H1 (cell line): ENCODE data around the gene ABI1. TPM values are rescaled to one million over a fixed set of nuclear protein-coding genes. Genes with fewer than 3 reads are reported as not detected.

Experiments used
- CTCF ChIA-PET: fragments of 300-600 bp; sonication (Branson Sonifier 250); formaldehyde crosslinking; loops from one replicate; lab custom pipeline; 2021; ENCODE audit not compliant: partially characterized antibody; lab: Charles Lee
- POLR2A ChIA-PET: fragments of 300-600 bp; sonication (Branson Sonifier 250); formaldehyde crosslinking; loops from one replicate; lab custom pipeline; 2021; ENCODE audit warnings: inconsistent platforms; ENCODE audit not compliant: partially characterized antibody; lab: Charles Lee
- DNase-seq, 2 experiments: peaks; one replicate each; pipeline versions ENCODE4 v3.0.0 to v3.0.0-alpha.2; 2010 to 2022; ENCODE audit warnings: low spot score in 2 of 2, low read depth in 1 of 2, mixed read lengths in 1 of 2
- FAIRE-seq: peaks from 2 replicates; lab custom pipeline; 2011; peaks lifted over from hg19 to GRCh38; lab: Jason Lieb, UNC
- H2AFZ ChIP-seq: 2 replicates; pipeline ENCODE4 v1.8.1; 2012; ENCODE audit warnings: low read length, inconsistent platforms
- H2AK5ac ChIP-seq: 2 replicates; pipeline ENCODE4 v1.6.1; 2013; ENCODE audit warnings: low read depth, low read length
- H2BK120ac ChIP-seq: replicated peaks from 2 replicates; pipeline ENCODE3; 2013; ENCODE audit warnings: low read depth, low read length, inconsistent platforms
- H2BK12ac ChIP-seq: 2 replicates; pipeline ENCODE4 v1.6.1; 2013; ENCODE audit warnings: low read depth, low read length
- H2BK15ac ChIP-seq: 2 replicates; pipeline ENCODE4 v1.6.1; 2013; ENCODE audit warnings: low read length
- H2BK20ac ChIP-seq: 2 replicates; pipeline ENCODE4 v1.6.1; 2013; ENCODE audit warnings: low read length
- H2BK5ac ChIP-seq: 2 replicates; pipeline ENCODE4 v1.6.1; 2013; ENCODE audit warnings: low read depth, low read length
- H3K14ac ChIP-seq: 2 replicates; pipeline ENCODE4 v1.6.1; 2013; ENCODE audit warnings: inconsistent platforms; ENCODE audit not compliant: insufficient read length
- H3K18ac ChIP-seq: 2 replicates; pipeline ENCODE4 v1.6.1; 2013; ENCODE audit warnings: low read length; ENCODE audit errors: extremely low read depth
- H3K23ac ChIP-seq: 2 replicates; pipeline ENCODE4 v1.6.1; 2013; ENCODE audit warnings: inconsistent platforms; ENCODE audit not compliant: insufficient read length
- H3K23me2 ChIP-seq: 2 replicates; pipeline ENCODE4 v1.6.1; 2013; ENCODE audit warnings: low read depth, low read length
- H3K27ac ChIP-seq: 2 replicates; pipeline ENCODE4 v1.6.1; 2011; ENCODE audit warnings: low read depth, low read length, inconsistent platforms
- H3K27me3 ChIP-seq, 4 experiments: replicated peaks in 1 of 4; 1 replicate in 1 of 4; 2 replicates in 3 of 4; pipeline versions ENCODE4 v1.6.1 to v1.8.1; 2011 to 2013; ENCODE audit warnings: low read length in 3 of 4, mild to moderate bottlenecking in 3 of 4, inconsistent platforms in 2 of 4, mixed read lengths in 2 of 4, moderate library complexity in 1 of 4; ENCODE audit not compliant: control insufficient read depth in 3 of 4, insufficient read depth in 3 of 4; ENCODE audit errors: extremely low read depth in 1 of 4
- H3K36me3 ChIP-seq, 4 experiments: 2 replicates each; pipeline versions ENCODE4 v1.6.1 to v1.8.1; 2011 to 2013; ENCODE audit warnings: mild to moderate bottlenecking in 4 of 4, low read length in 3 of 4, moderate library complexity in 2 of 4, control low read depth in 1 of 4, inconsistent platforms in 1 of 4; ENCODE audit not compliant: insufficient read depth in 4 of 4, control insufficient read depth in 2 of 4
- H3K4ac ChIP-seq: replicated peaks from 2 replicates; pipeline ENCODE3; 2013; ENCODE audit warnings: low read length, low read depth, mixed read lengths, inconsistent platforms; ENCODE audit not compliant: insufficient read length
- H3K4me1 ChIP-seq, 4 experiments: replicated peaks in 1 of 4; 1 replicate in 1 of 4; 2 replicates in 3 of 4; pipeline versions ENCODE4 v1.6.1 to v1.8.1; 2011 to 2013; ENCODE audit warnings: low read length in 3 of 4, inconsistent platforms in 2 of 4, mixed read lengths in 1 of 4; ENCODE audit not compliant: insufficient read depth in 4 of 4, control insufficient read depth in 3 of 4
- H3K4me2 ChIP-seq, 2 experiments: 2 replicates each; pipeline versions ENCODE4 v1.6.1 to v1.8.1; 2011 to 2013; ENCODE audit warnings: low read depth in 2 of 2, low read length in 2 of 2, control low read depth in 1 of 2, inconsistent platforms in 1 of 2, mild to moderate bottlenecking in 1 of 2; ENCODE audit not compliant: insufficient read depth in 1 of 2
- H3K4me3 ChIP-seq, 4 experiments: fragments of 200-600, 300-600 bp in 1 of 4; sonication (generic), shearing (Covaris generic), sonication (Bioruptor Twin) in 1 of 4; 2 replicates each; pipeline versions ENCODE4 v1.5.1 to v1.8.1; 2011 to 2016; ENCODE audit warnings: low read length in 4 of 4, low read depth in 3 of 4, control low read depth in 2 of 4, inconsistent platforms in 2 of 4, mild to moderate bottlenecking in 2 of 4, mixed read lengths in 1 of 4, moderate library complexity in 1 of 4; ENCODE audit not compliant: insufficient read depth in 2 of 4; ENCODE audit errors: extremely low read depth in 1 of 4
- H3K56ac ChIP-seq: replicated peaks from 2 replicates; pipeline ENCODE3; 2013; ENCODE audit warnings: low read depth, mild to moderate bottlenecking, mixed read lengths, low read length, inconsistent platforms; ENCODE audit not compliant: insufficient read length
- H3K79me1 ChIP-seq: 2 replicates; pipeline ENCODE4 v1.6.1; 2013; ENCODE audit warnings: low read depth, low read length, control low read depth
- H3K79me2 ChIP-seq, 2 experiments: 2 replicates each; pipeline versions ENCODE4 v1.6.1 to v1.8.1; 2012 to 2013; ENCODE audit warnings: low read length in 2 of 2, mild to moderate bottlenecking in 2 of 2, inconsistent platforms in 1 of 2; ENCODE audit not compliant: insufficient read depth in 2 of 2, control insufficient read depth in 1 of 2
- H3K9ac ChIP-seq, 4 experiments: replicated peaks in 1 of 4; 1 replicate in 1 of 4; 2 replicates in 3 of 4; pipeline versions ENCODE4 v1.6.1 to v1.8.1; 2011 to 2013; ENCODE audit warnings: low read depth in 3 of 4, low read length in 3 of 4, control low read depth in 2 of 4, mild to moderate bottlenecking in 2 of 4, moderate library complexity in 2 of 4, inconsistent platforms in 1 of 4; ENCODE audit errors: extremely low read depth in 1 of 4
- H3K9me3 ChIP-seq, 2 experiments: 2 replicates each; pipeline versions ENCODE4 v1.6.1 to v1.8.1; 2012 to 2013; ENCODE audit warnings: mild to moderate bottlenecking in 2 of 2, moderate library complexity in 2 of 2, control low read depth in 1 of 2, inconsistent platforms in 1 of 2, low read depth in 1 of 2, low read length in 1 of 2, mixed read lengths in 1 of 2; ENCODE audit not compliant: insufficient read depth in 2 of 2
- H4K20me1 ChIP-seq, 2 experiments: replicated peaks in 1 of 2; 2 replicates each; pipeline versions ENCODE3 to v1.8.1; 2011 to 2013; ENCODE audit warnings: inconsistent platforms in 2 of 2, low read length in 2 of 2, mild to moderate bottlenecking in 1 of 2; ENCODE audit not compliant: insufficient read depth in 2 of 2, control insufficient read depth in 1 of 2
- H4K5ac ChIP-seq: 2 replicates; pipeline ENCODE4 v1.6.1; 2013; ENCODE audit warnings: low read length, low read depth, mixed read lengths, inconsistent platforms; ENCODE audit not compliant: insufficient read length
- H4K8ac ChIP-seq: 2 replicates; pipeline ENCODE4 v1.8.0; 2013; ENCODE audit warnings: mild to moderate bottlenecking, moderate library complexity, low read length, inconsistent platforms; ENCODE audit not compliant: insufficient read depth; ENCODE audit errors: extremely low read depth
- H4K91ac ChIP-seq: replicated peaks from 2 replicates; pipeline ENCODE3; 2013; ENCODE audit warnings: low read length, mixed read lengths, inconsistent platforms; ENCODE audit not compliant: insufficient read length
- BACH1 ChIP-seq: IDR thresholded peaks from 2 replicates; pipeline ENCODE4 v1.6.1; 2012; ENCODE audit warnings: low read length, improper control_type of control experiment
- CHD1 ChIP-seq: IDR thresholded peaks from 2 replicates; pipeline ENCODE4 v1.6.1; 2012; ENCODE audit warnings: low read depth, low read length, improper control_type of control experiment
- GABPA ChIP-seq: IDR thresholded peaks from 2 replicates; pipeline ENCODE4 v1.6.1; 2011; ENCODE audit warnings: mild to moderate bottlenecking, low read length, moderate library complexity, borderline replicate concordance; ENCODE audit not compliant: insufficient read depth
- KDM4A ChIP-seq: IDR thresholded peaks from one replicate; pipeline ENCODE4 v1.7.1; 2012; ENCODE audit warnings: low read depth, mild to moderate bottlenecking, moderate library complexity, low read length, inconsistent platforms; ENCODE audit not compliant: severe bottlenecking
- POLR2A ChIP-seq, 2 experiments: IDR thresholded peaks; 1 replicate in 1 of 2; 2 replicates in 1 of 2; pipeline ENCODE4 v1.6.1; 2011; ENCODE audit warnings: low read depth in 2 of 2, low read length in 2 of 2, mild to moderate bottlenecking in 2 of 2; ENCODE audit errors: control extremely low read depth in 1 of 2
- RFX5 ChIP-seq: IDR thresholded peaks from 2 replicates; pipeline ENCODE4 v1.6.1; 2011; ENCODE audit warnings: low read depth, low read length, improper control_type of control experiment, borderline replicate concordance
- TAF7 ChIP-seq: optimal IDR thresholded peaks from 2 replicates; pipeline ENCODE3; 2011; ENCODE audit warnings: low read depth, mild to moderate bottlenecking, inconsistent platforms, low read length, moderate library complexity, borderline replicate concordance
- WGBS, 2 experiments: shearing (Covaris generic) in 1 of 2; methylation state at CpG; one replicate each; pipeline versions ENCODE4 v1.1.6 to v1.1.7; 2013 to 2015; ENCODE audit warnings: low lambda C conversion rate in 2 of 2, mixed read lengths in 2 of 2, inconsistent platforms in 1 of 2, low coverage in 1 of 2, missing lambda C conversion rate in 1 of 2; ENCODE audit not compliant: insufficient replicate concordance in 2 of 2, insufficient coverage in 1 of 2, insufficient read length in 1 of 2; ENCODE audit errors: extremely low coverage in 1 of 2, missing lambda C conversion rate in 1 of 2; 5-methylcytosine and 5-hydroxymethylcytosine counted together
- polyA plus RNA-seq, 7 experiments: library from polyadenylated mRNA; depleted of rRNA in 3 of 7; stranded (reverse) in 5 of 7; unstranded in 2 of 7; fragments of >200 nt in 5 of 7; fragments of 200-250 nt in 2 of 7; gene quantifications; 1 replicate in 5 of 7; 2 replicates in 1 of 7; 4 replicates in 1 of 7; pipeline versions ENCODE4 v1.2.1 to v1.2.3, GENCODE V29; 2011 to 2013; ENCODE audit warnings: missing spikeins in 2 of 7, mixed read lengths in 2 of 7
- total RNA-seq: library from RNA; stranded (reverse); fragmentation: NEBNext Ultra II Directional; extraction: Animal tissue kit (Norgen Biotek cat#: 25700); gene quantifications from 2 replicates; pipeline ENCODE4 v1.2.1, GENCODE V29; 2021
- TF ChIP-seq, protein P1 (sequence below): IDR thresholded peaks from 2 replicates; pipeline ENCODE4 v1.6.1; 2011; ENCODE audit warnings: low read depth, mild to moderate bottlenecking, low read length; ENCODE audit not compliant: insufficient read depth

ABI1 gene
- total and polyA plus RNA-seq, 2 of the 8 experiments (the other 6 are each of a cell fraction or from before 2014, with no cell fraction given) = 35.4 to 37.0 TPM

DNA sequence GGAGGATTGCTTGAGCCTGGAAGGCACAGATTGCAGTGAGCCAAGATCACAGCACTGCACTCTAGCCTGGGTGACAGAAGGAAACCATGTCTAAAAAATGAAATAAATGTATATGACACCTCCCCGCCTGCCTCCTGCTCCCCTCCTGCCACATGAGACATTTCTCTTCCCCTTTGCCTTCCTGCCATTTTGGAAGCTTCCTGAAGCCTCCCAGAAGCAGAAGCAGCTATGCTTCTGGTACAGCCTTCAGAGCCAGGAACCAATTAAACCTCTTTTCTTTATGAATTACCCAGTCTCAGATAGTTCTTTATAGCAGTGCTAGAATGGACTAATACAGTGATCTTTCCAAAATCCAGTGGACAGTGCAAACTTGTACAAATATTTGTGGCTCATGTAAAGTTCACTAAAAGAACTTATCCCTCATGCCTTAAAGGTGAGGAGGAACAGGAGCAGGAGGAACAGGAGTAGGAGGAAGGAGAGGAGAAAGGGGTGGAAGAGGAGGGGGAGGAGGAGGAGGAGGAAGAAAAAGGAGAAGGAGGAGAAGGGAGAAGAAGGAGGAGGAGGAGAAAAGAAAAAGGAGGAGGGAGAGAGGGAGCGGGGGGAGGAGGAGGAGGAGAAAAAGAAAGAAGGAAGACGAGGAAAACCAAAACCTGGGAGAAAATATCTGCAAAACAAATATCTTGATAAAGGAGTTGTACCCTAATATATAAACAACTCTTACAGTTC lies 2.8 kb upstream of the ABI1 start:
- no peaks in the 10 kb centered on the region for H3K9me3 ChIP-seq
- POLR2A ChIA-PET = no interaction called here
- no peak overlapping the region for H3K27ac ChIP-seq
- no peak for FAIRE-seq
- H3K14ac ChIP-seq = no peak overlapping the region
- DNase-seq = no peak
- H2AK5ac ChIP-seq = no peak overlapping the region
- no peak overlapping the region for H3K56ac ChIP-seq
- no peaks in the 10 kb centered on the region for H3K79me1 ChIP-seq
- H3K9ac ChIP-seq = no peak overlapping the region
- H3K4me1 ChIP-seq = no peaks in the 10 kb centered on the region; a peak in 2 of 7 replicates
- no peak overlapping the region for H3K18ac ChIP-seq
- no peak overlapping the region for H2BK5ac ChIP-seq
- H3K23me2 ChIP-seq = no peaks in the 10 kb centered on the region
- H3K4me3 ChIP-seq = no peak overlapping the region
- CTCF ChIA-PET = interaction anchor here (0.5 to 4.1 kb wide), 6 partner anchors 13 to 1048 kb away, joined by 3 to 29 read pairs (median 10); no protein-coding TSS in a partner anchor
- no peak overlapping the region for H3K4me2 ChIP-seq
- no peak overlapping the region for H4K5ac ChIP-seq
- no peak overlapping the region for H3K4ac ChIP-seq
- no peak overlapping the region for H4K91ac ChIP-seq
- H4K8ac ChIP-seq = no peak overlapping the region
- no peak overlapping the region for H2BK120ac ChIP-seq
- no peaks in the 10 kb centered on the region for H3K36me3 ChIP-seq
- no peaks in the 10 kb centered on the region for H3K27me3 ChIP-seq
- H3K79me2 ChIP-seq = peaks cover 0 to 16% of the 10 kb centered on the region in 2 experiments; a peak in 2 of 4 replicates
- WGBS, 2 experiments = 74% methylated on average over 3 of the region's 3 CpGs; no CpG with 5 or more reads in 1 of the 2 experiments
- no peak overlapping the region for H2BK15ac ChIP-seq
- no peak overlapping the region for H2BK20ac ChIP-seq
- H2BK12ac ChIP-seq = no peak overlapping the region
- no peak overlapping the region for H3K23ac ChIP-seq
- peaks cover 0 to 1% of the 10 kb centered on the region in 2 experiments for H4K20me1 ChIP-seq
- 0 out of 2 replicates have a peak overlapping the region, but pooled peaks have one; percentile 77 for H2AFZ ChIP-seq
- TF ChIP-seq GABPA (no peak), KDM4A (no peak), RFX5 (no peak), POLR2A (IDR thresholded peaks at IDR 0.05; ENCODE audit: control extremely low read depth in 1 of 2, low read depth in 2 of 2, low read length in 2 of 2) (no peak), CHD1 (no peak), BACH1 (no peak), TAF7 (no peak)
- TF ChIP-seq, protein P1, sequence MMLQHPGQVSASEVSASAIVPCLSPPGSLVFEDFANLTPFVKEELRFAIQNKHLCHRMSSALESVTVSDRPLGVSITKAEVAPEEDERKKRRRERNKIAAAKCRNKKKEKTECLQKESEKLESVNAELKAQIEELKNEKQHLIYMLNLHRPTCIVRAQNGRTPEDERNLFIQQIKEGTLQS = no peak
